Sigmoid colon (tissue), 7 donors: ENCODE data around the gene TSPAN18. TPM values are rescaled to one million over a fixed set of nuclear protein-coding genes. Genes with fewer than 3 reads are reported as not detected.

ENCODE experiments used
- DNase-seq: peaks from one replicate; pipeline ENCODE4 v3.0.0-alpha.2; 2019
- H3K27ac ChIP-seq, 4 donors: fragments of 200-600 bp; sonication (generic); one replicate each; pipeline ENCODE4 v1.5.1; 2016 to 2019; ENCODE audit warnings: mild to moderate bottlenecking in 1 of 4
- H3K27me3 ChIP-seq, 3 donors: fragments of 200-600 bp; sonication (generic); one replicate each; pipeline ENCODE4 v1.5.1; 2019; ENCODE audit warnings: mild to moderate bottlenecking in 1 of 3
- H3K36me3 ChIP-seq, 4 donors: fragments of 200-600 bp; sonication (generic); one replicate each; pipeline ENCODE4 v1.5.1; 2016 to 2019
- H3K4me1 ChIP-seq, 4 donors: fragments of 200-600 bp; sonication (generic); one replicate each; pipeline ENCODE4 v1.5.1; 2017 to 2019
- H3K4me3 ChIP-seq, 4 donors: fragments of 200-600 bp; sonication (generic); one replicate each; pipeline ENCODE4 v1.5.1; 2017 to 2019; ENCODE audit warnings: mild to moderate bottlenecking in 2 of 4, moderate library complexity in 1 of 4
- H3K9me3 ChIP-seq, 4 donors: fragments of 200-600 bp in 3 of 4; sonication (generic) in 3 of 4; one replicate each; pipeline versions ENCODE4 v1.5.1 to v1.6.1; 2013 to 2019
- EP300 ChIP-seq, 4 donors: sonication (generic); formaldehyde crosslinking; IDR thresholded peaks; one replicate each; pipeline ENCODE4 v1.6.1; 2017; ENCODE audit warnings: antibody characterized with exemption in 4 of 4
- POLR2A ChIP-seq, 2 donors: fragments of 450-650 bp; IDR thresholded peaks; one replicate each; pipeline ENCODE4 v1.6.1; 2016; ENCODE audit warnings: antibody characterized with exemption in 2 of 2, mild to moderate bottlenecking in 2 of 2, moderate library complexity in 2 of 2
- POLR2AphosphoS5 ChIP-seq, 4 donors: sonication (generic); formaldehyde crosslinking; IDR thresholded peaks; one replicate each; pipeline ENCODE4 v1.6.1; 2017; ENCODE audit warnings: antibody characterized with exemption in 4 of 4
- WGBS, 2 donors: extraction: QIAGEN DNeasy Blood & Tissue Kit; methylation state at CpG; one replicate each; pipeline ENCODE4 v1.1.7; 2013; 5-methylcytosine and 5-hydroxymethylcytosine counted together
- intact Hi-C: fragments of 100-400 bp; cut with DNase I; formaldehyde crosslinking; loops from one replicate; pipeline ENCODE4 v1.15.1; 2023
- polyA plus RNA-seq, 3 donors: library from polyadenylated mRNA; stranded (reverse); fragments of 200-250 nt; gene quantifications; one replicate each; pipeline ENCODE4 v1.2.3, GENCODE V29; 2013
- total RNA-seq, 4 donors: library from RNA; depleted of rRNA; stranded (reverse); fragments of >200 nt; gene quantifications; one replicate each; pipeline ENCODE4 v1.1.0, GENCODE V29; 2016
- TF ChIP-seq, protein P1 (sequence below), 4 experiments: fragments of 450-650 bp in 3 of 4; fragments of 200-600 bp in 1 of 4; IDR thresholded peaks; one replicate each; pipeline ENCODE4 v1.5.1; 2016 to 2019; ENCODE audit warnings: antibody characterized with exemption in 4 of 4, mild to moderate bottlenecking in 3 of 4, moderate library complexity in 2 of 4
- donor health status: healthy with polysubstance abuse.
- donor health status: Bipolar disorder and iron deficiency.
- donor health status: healthy.

TSPAN18 gene
- total and polyA plus RNA-seq, 7 donors = 0.23 to 75.3 (median 13.8) TPM

DNA sequence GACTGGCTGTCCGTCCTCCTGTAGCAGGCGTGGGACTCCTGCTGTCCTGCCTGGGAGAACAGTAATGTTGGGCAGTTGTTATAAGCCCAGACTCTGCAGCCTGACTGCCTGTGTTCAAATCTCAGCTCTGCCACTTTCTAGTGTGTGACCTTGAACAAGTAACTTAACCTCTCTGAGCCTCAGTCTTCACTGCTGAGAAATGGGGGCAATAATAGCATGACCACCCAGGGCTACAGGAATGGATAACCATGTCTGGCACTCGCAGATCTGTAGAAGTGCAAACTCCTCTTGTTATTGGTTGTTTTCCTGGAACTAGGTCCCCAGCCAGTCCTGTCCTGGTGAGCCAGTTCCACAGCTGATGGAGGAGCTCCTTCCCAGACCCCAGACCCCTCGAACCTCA is 154.2 kb downstream of the TSPAN18 start:
- intact Hi-C loops = no loop called here
- H3K9me3 ChIP-seq = no peaks in the 10 kb centered on the region
- H3K27ac ChIP-seq = no peak overlapping the region
- no peak for TF ChIP-seq POLR2A (IDR thresholded peaks at IDR 0.05)
- TF ChIP-seq POLR2AphosphoS5 (IDR thresholded peaks at IDR 0.05) = no peak
- TF ChIP-seq, protein P1, sequence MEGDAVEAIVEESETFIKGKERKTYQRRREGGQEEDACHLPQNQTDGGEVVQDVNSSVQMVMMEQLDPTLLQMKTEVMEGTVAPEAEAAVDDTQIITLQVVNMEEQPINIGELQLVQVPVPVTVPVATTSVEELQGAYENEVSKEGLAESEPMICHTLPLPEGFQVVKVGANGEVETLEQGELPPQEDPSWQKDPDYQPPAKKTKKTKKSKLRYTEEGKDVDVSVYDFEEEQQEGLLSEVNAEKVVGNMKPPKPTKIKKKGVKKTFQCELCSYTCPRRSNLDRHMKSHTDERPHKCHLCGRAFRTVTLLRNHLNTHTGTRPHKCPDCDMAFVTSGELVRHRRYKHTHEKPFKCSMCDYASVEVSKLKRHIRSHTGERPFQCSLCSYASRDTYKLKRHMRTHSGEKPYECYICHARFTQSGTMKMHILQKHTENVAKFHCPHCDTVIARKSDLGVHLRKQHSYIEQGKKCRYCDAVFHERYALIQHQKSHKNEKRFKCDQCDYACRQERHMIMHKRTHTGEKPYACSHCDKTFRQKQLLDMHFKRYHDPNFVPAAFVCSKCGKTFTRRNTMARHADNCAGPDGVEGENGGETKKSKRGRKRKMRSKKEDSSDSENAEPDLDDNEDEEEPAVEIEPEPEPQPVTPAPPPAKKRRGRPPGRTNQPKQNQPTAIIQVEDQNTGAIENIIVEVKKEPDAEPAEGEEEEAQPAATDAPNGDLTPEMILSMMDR (IDR thresholded peaks at IDR 0.05) = no peak
- TF ChIP-seq EP300 (IDR thresholded peaks at IDR 0.05) = no peak
- DNase-seq = no peak
- H3K4me1 ChIP-seq = peaks cover 0 to 37% (median 22%) of the 10 kb centered on the region in 4 donors
- H3K36me3 ChIP-seq = no peaks in the 10 kb centered on the region
- no peak overlapping the region for H3K4me3 ChIP-seq
- WGBS, 2 donors = 83 to 94% methylated on average over 4 of the region's 4 CpGs
- no peaks in the 10 kb centered on the region for H3K27me3 ChIP-seq

DNA sequence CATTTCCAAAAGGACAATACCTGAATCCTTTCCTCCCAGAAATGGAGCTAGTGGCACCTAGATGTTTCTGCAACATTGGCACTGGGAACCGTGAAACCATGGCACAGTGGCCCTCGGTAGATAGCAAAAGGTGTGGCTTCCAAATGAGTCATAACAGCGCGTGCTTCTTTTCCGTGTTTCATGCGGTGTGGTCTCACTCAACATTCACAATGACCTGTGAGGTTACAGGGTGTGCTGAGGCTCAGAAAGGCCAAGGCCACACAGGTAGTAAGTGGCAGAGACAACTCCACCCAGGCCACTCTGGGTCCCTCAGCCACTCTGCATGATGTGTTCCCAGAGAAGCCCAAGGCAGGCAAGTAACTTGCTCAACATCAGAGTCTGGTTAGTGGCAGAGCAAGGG is 156.5 kb downstream of the TSPAN18 start:
- peaks cover 0 to 38% (median 36%) of the 10 kb centered on the region in 4 donors for H3K4me1 ChIP-seq
- no peaks in the 10 kb centered on the region for H3K27me3 ChIP-seq
- 14 to 62% methylated on average over 6 of the region's 6 CpGs for WGBS, 2 donors
- DNase-seq = no peak
- H3K27ac ChIP-seq = no peak overlapping the region
- H3K4me3 ChIP-seq = no peak overlapping the region
- intact Hi-C loops = no loop called here
- no peaks in the 10 kb centered on the region for H3K36me3 ChIP-seq
- H3K9me3 ChIP-seq = no peaks in the 10 kb centered on the region
- TF ChIP-seq POLR2A (IDR thresholded peaks at IDR 0.05) = no peak
- TF ChIP-seq, protein P1 (IDR thresholded peaks at IDR 0.05) = no peak
- TF ChIP-seq EP300 (IDR thresholded peaks at IDR 0.05) = no peak
- no peak for TF ChIP-seq POLR2AphosphoS5 (IDR thresholded peaks at IDR 0.05)

DNA sequence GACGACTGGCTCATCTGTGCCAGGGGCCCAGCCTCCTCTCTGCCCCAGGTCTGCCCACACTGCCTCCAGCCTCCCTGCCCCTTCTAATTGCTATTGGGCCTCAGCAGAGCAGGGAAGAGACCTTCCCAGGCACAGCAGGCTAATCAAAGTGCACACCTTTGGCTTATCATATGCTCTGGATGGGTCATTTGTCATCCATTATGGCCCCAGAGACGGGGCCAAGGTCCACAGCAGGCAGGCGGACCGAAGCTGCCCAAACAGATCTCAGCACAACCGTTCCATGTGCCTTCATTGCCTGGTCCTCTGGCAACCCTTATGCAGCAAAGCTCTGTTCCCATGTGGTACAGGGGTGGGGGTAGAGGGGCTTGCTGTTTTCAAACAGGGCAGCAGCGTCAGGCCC is 157.3 kb downstream of the TSPAN18 start:
- DNase-seq = no peak
- intact Hi-C loops = no loop called here
- Histone ChIP-seq H3K27me3 (no peaks in the 10 kb centered on the region), H3K27ac (no peak overlapping the region), H3K4me3 (no peak overlapping the region), H3K4me1 (peaks cover 0 to 37% (median 35%) of the 10 kb centered on the region in 4 donors), H3K36me3 (no peaks in the 10 kb centered on the region), H3K9me3 (no peaks in the 10 kb centered on the region)
- TF ChIP-seq POLR2AphosphoS5 (IDR thresholded peaks at IDR 0.05) (no peak), EP300 (IDR thresholded peaks at IDR 0.05) (no peak), POLR2A (IDR thresholded peaks at IDR 0.05) (no peak)
- TF ChIP-seq, protein P1 (IDR thresholded peaks at IDR 0.05) = no peak
- WGBS, 2 donors = 36 to 73% methylated on average over 6 of the region's 6 CpGs

DNA sequence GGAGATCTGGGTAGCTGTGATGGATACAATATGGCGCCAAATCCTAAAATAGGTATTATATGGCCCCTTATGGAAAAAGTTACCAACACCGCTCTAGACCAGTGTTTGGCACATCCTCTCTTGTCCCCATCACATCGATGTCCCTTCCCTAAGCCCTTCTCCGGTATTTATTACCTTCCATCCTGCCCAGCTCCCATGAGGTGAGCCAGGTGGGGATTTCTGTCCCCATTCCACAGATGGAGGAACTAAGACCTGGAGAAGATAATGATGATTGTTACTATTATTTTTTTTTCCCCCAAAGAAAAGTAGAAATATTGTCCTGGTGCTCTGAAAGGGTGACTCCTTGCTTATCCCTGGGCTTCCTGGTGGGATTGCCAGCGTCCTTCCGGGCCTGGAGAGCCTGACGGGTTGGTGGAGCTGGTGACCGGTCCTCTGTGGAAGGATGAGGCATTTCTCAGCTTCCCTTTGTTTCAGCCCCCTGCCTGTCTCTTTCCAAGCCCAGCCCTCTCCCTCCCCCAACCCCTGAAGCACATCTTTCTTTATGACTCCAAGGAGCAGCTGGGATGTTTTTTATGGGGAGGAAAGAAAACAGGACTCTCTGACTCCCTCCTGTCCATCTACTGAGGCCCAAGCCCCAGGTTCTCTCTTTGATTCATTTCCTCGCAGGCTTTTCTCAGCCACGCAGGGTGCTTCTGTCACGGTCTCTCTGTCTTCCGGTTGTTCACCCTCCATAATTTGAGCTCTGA is 158.5 kb downstream of the TSPAN18 start:
- intact Hi-C loops = no loop called here
- 89 to 92% methylated on average over 12 of the region's 12 CpGs for WGBS, 2 donors

More for the DNA sequence above, 158.5 kb downstream of the TSPAN18 start:
- TF ChIP-seq EP300 (IDR thresholded peaks at IDR 0.05) (no peak), POLR2AphosphoS5 (IDR thresholded peaks at IDR 0.05) (no peak), POLR2A (IDR thresholded peaks at IDR 0.05) (no peak)
- TF ChIP-seq, protein P1 (IDR thresholded peaks at IDR 0.05) = no peak
- no peak for DNase-seq
- H3K27me3 ChIP-seq = no peaks in the 10 kb centered on the region
- peak overlapping the region; percentile 69 to 83 (median 72) for H3K27ac ChIP-seq
- H3K36me3 ChIP-seq = no peaks in the 10 kb centered on the region
- H3K4me3 ChIP-seq = no peak overlapping the region
- no peaks in the 10 kb centered on the region for H3K9me3 ChIP-seq
- H3K4me1 ChIP-seq = peaks cover 0 to 40% (median 35%) of the 10 kb centered on the region in 4 donors
